Lung (tissue), 12 donors: ENCODE data around the gene TNIK. TPM values are rescaled to one million over a fixed set of nuclear protein-coding genes. Genes with fewer than 3 reads are reported as not detected.
"Not testable (repeated sequence)": the region's sequence is repeated elsewhere in the genome, so short reads cannot be mapped to it uniquely, and the experiment has no call there.

Experiments
- ATAC-seq: fragments of 200-7000 bp; cut with Tn5 transposase; one replicate; pipeline ENCODE4 v1.9.1; 2020; ENCODE audit warnings: moderate number of reproducible peaks; ENCODE audit not compliant: insufficient read depth, low FRiP score
- DNase-seq, 3 donors: peaks; one replicate each; pipeline ENCODE4 v3.0.0-alpha.2; 2013 to 2017
- H3K27ac ChIP-seq, 2 donors: one replicate each; pipeline ENCODE4 v1.5.1; 2013; ENCODE audit warnings: mild to moderate bottlenecking in 2 of 2, moderate library complexity in 2 of 2, control low read depth in 1 of 2, inconsistent platforms in 1 of 2, low read depth in 1 of 2, low read length in 1 of 2
- H3K27me3 ChIP-seq, 3 donors: one replicate each; pipeline ENCODE4 v1.5.1; 2013; ENCODE audit warnings: low read length in 2 of 3; ENCODE audit not compliant: control insufficient read depth in 3 of 3, insufficient read depth in 3 of 3
- H3K36me3 ChIP-seq, 4 donors: one replicate each; pipeline ENCODE4 v1.5.1; 2013; ENCODE audit warnings: low read length in 4 of 4, mild to moderate bottlenecking in 1 of 4, moderate library complexity in 1 of 4; ENCODE audit not compliant: control insufficient read depth in 4 of 4, insufficient read depth in 4 of 4
- H3K4me1 ChIP-seq, 5 donors: one replicate each; pipeline ENCODE4 v1.5.1; 2013; ENCODE audit warnings: low read length in 5 of 5, mild to moderate bottlenecking in 2 of 5, moderate library complexity in 1 of 5; ENCODE audit not compliant: control insufficient read depth in 5 of 5, insufficient read depth in 5 of 5
- H3K4me3 ChIP-seq: one replicate; pipeline ENCODE4 v1.5.1; 2013; ENCODE audit warnings: mild to moderate bottlenecking, control low read depth, moderate library complexity
- H3K9ac ChIP-seq, 2 donors: one replicate each; pipeline ENCODE4 v1.5.1; 2013; ENCODE audit warnings: low read length in 2 of 2, control low read depth in 1 of 2; ENCODE audit not compliant: insufficient read depth in 1 of 2
- H3K9me3 ChIP-seq, 4 donors: one replicate each; pipeline ENCODE4 v1.5.1; 2013; ENCODE audit warnings: low read length in 3 of 4, mild to moderate bottlenecking in 1 of 4, moderate library complexity in 1 of 4; ENCODE audit not compliant: control insufficient read depth in 4 of 4, insufficient read depth in 3 of 4
- WGBS, 2 donors: extraction: QIAGEN DNeasy Blood & Tissue Kit; methylation state at CpG; one replicate each; pipeline ENCODE4 v1.1.7; 2013; 5-methylcytosine and 5-hydroxymethylcytosine counted together
- polyA plus RNA-seq, 2 donors: library from polyadenylated mRNA; stranded (reverse); fragments of 200-250 nt; gene quantifications; one replicate each; pipeline ENCODE4 v1.2.1, GENCODE V29; 2013
- total RNA-seq, 2 donors: library from RNA; depleted of rRNA in 1 of 2; stranded (reverse); fragments of >200 nt in 1 of 2; gene quantifications; one replicate each; pipeline ENCODE4 v1.2.1, GENCODE V29; 2014 to 2021
- TF ChIP-seq, protein P1 (sequence below): IDR thresholded peaks from 2 replicates; pipeline ENCODE4 v1.5.1; 2012; ENCODE audit warnings: mild to moderate bottlenecking; ENCODE audit errors: control extremely low read depth, extremely low read depth
- donor health status: control.
- donor health status: control.
- donor health status: Bipolar disorder and iron deficiency.
- donor health status: healthy.
- donor health status: DM: yes; HTN: yes; CAD: no.

The TNIK gene
- total and polyA plus RNA-seq, 4 donors, result 9.4 to 36.3 (median 14.3) TPM

DNA sequence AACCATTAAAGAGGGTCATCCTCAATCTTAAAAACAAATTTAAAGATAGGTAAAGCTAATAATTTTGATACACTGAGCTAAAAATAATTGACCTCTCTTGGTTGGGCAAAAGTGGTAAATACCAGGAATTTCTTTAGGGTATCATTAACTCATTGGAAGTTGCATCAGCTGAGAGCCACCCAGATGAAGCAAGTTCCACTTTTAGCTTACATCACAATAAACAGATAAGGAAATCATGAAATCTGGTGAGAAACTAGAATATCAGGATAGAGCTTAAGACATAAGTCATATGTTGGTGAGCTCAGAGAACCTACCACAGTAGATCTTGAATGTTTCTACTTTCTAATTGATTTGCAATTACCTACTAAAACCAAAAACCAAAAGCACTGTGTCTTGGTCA lies 336.3 kb downstream of the TNIK start:
- Histone ChIP-seq H3K4me1 (no peaks in the 10 kb centered on the region), H3K9ac (no peak overlapping the region), H3K27ac (no peak overlapping the region), H3K36me3 (peaks cover 2 to 24% (median 5%) of the 10 kb centered on the region in 4 donors), H3K27me3 (no peaks in the 10 kb centered on the region), H3K9me3 (peaks cover 0 to 2% (median 0%) of the 10 kb centered on the region in 4 donors), H3K4me3 (no peak overlapping the region)
- no peak for ATAC-seq
- DNase-seq, result no peak
- TF ChIP-seq, protein P1, sequence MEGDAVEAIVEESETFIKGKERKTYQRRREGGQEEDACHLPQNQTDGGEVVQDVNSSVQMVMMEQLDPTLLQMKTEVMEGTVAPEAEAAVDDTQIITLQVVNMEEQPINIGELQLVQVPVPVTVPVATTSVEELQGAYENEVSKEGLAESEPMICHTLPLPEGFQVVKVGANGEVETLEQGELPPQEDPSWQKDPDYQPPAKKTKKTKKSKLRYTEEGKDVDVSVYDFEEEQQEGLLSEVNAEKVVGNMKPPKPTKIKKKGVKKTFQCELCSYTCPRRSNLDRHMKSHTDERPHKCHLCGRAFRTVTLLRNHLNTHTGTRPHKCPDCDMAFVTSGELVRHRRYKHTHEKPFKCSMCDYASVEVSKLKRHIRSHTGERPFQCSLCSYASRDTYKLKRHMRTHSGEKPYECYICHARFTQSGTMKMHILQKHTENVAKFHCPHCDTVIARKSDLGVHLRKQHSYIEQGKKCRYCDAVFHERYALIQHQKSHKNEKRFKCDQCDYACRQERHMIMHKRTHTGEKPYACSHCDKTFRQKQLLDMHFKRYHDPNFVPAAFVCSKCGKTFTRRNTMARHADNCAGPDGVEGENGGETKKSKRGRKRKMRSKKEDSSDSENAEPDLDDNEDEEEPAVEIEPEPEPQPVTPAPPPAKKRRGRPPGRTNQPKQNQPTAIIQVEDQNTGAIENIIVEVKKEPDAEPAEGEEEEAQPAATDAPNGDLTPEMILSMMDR, result no peak

DNA sequence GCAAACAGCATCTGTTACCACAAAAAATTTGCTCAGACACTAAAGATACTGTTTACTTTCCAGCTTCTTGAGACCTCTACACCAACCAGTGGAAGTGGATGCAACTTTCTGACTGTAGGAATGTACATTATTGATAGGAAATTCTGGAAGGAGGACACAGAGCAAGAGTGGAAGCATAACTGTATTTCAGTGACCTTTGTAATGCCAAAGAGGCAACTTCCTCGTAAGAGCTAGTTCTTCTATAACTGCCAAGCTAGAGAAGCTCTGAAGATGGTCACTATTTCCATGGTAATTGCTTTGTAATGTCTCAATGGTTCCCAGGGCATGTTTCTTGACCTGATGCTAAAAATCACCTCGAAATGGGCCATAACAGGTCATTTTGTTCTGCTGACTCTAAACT lies 337.3 kb downstream of the TNIK start:
- ATAC-seq (no peak), DNase-seq (no peak)
- 83 to 88% methylated on average over 2 of the region's 2 CpGs for WGBS, 2 donors
- Histone ChIP-seq H3K9ac (no peak overlapping the region), H3K4me3 (no peak overlapping the region), H3K27ac (no peak overlapping the region), H3K9me3 (peaks cover 0 to 2% (median 0%) of the 10 kb centered on the region in 4 donors), H3K36me3 (peaks cover 2 to 24% (median 4%) of the 10 kb centered on the region in 4 donors), H3K4me1 (no peaks in the 10 kb centered on the region), H3K27me3 (no peaks in the 10 kb centered on the region)
- TF ChIP-seq, protein P1, result no peak

DNA sequence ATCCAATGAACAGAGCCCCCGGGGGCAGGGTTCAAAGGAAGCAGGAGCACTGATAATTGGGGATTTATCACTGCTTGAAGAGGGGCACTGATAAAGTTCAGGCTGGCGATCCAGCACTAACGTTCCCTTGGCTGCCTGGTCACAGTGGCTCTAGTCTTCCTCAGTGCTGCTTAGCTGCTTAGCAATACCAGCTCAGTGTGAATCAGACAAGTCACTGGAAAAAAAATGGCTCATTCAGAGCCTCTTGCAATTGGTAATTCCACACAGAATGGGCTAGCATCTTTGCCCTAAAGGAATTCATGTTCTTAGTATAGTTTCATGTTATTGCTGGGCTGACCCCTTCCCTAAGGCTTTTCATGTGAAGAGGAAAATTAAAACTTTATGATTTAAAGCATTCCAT lies 338.0 kb downstream of the TNIK start:
- 74 to 83% methylated on average over 3 of the region's 3 CpGs for WGBS, 2 donors
- Histone ChIP-seq H3K36me3 (peaks cover 2 to 24% (median 4%) of the 10 kb centered on the region in 4 donors), H3K4me3 (no peak overlapping the region), H3K27ac (no peak overlapping the region), H3K27me3 (no peaks in the 10 kb centered on the region), H3K9ac (no peak overlapping the region), H3K4me1 (no peaks in the 10 kb centered on the region), H3K9me3 (peaks cover 0 to 2% (median 0%) of the 10 kb centered on the region in 4 donors)
- DNase-seq (no peak), ATAC-seq (no peak)
- TF ChIP-seq, protein P1, result no peak

DNA sequence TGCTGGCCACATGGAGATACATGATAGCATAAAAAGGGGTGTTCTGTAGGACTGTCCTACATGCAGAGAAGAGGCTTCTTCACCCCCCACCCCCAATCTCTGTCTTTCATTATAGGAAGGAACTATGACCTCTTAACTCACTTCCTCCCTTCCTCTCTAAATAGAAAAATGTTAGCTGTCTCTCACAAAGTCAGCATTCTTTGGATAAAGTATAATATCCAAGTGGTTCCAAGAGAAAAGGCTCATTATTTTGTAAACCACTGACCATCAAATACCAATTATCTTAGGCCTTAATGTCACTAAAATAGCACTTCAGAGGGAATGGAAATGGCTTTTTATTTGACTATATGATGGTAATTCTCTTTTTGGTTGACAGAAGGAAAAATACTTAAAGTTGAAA lies 338.4 kb downstream of the TNIK start:
- Histone ChIP-seq H3K27me3 (no peaks in the 10 kb centered on the region), H3K36me3 (peaks cover 2 to 24% (median 4%) of the 10 kb centered on the region in 4 donors), H3K4me3 (no peak overlapping the region), H3K9me3 (peaks cover 0 to 2% (median 0%) of the 10 kb centered on the region in 4 donors), H3K27ac (no peak overlapping the region), H3K4me1 (peaks cover 0 to 3% (median 0%) of the 10 kb centered on the region in 5 donors), H3K9ac (no peak overlapping the region)
- ATAC-seq, result no peak
- no peak for DNase-seq
- TF ChIP-seq, protein P1, result no peak

DNA sequence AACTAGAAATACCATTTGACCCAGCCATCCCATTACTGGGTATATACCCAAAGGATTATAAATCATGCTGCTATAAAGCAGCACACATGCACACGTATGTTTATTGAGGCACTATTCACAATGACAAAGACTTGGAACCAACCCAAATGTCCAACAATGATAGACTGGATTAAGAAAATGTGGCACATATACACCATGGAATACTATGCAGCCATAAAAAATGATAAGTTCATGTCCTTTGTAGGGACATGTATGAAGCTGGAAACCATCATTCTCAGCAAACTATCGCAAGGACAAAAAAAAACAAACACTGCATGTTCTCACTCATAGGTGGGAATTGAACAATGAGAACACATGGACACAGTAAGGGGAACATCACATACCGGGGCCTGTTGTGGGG lies 340.8 kb downstream of the TNIK start:
- H3K27ac ChIP-seq, ATAC-seq, H3K9me3 ChIP-seq, H3K9ac ChIP-seq, H3K27me3 ChIP-seq, DNase-seq, H3K4me1 ChIP-seq, H3K4me3 ChIP-seq: not testable (repeated sequence)
- 90 to 96% methylated on average over 3 of the region's 3 CpGs for WGBS, 2 donors
- H3K36me3 ChIP-seq, result peaks cover 0 to 15% (median 3%) of the 10 kb centered on the region in 4 donors

DNA sequence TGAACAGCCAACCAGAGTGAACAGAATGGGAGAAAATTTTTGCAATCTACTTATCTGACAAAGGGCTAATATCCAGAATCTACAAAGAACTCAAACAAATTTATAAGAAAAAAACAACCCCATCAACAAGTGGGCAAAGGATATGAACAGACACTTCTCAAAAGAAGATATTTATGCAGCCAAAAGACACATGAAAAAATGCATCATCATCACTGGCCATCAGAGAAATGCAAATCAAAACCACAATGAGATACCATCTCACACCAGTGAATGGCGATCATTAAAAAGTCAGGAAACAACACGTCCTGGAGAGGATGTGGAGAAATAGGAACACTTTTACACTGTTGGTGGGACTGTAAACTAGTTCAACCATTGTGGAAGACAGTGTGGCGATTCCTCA lies 341.2 kb downstream of the TNIK start:
- not testable (repeated sequence) for H3K9me3 ChIP-seq, H3K4me1 ChIP-seq, H3K27ac ChIP-seq, H3K4me3 ChIP-seq, H3K27me3 ChIP-seq, H3K9ac ChIP-seq, ATAC-seq, DNase-seq
- peaks cover 0 to 15% (median 3%) of the 10 kb centered on the region in 4 donors for H3K36me3 ChIP-seq
- 34 to 58% methylated on average over 2 of the region's 3 CpGs for WGBS, 2 donors
